ENCODE data around the gene BLVRB.

DNA sequence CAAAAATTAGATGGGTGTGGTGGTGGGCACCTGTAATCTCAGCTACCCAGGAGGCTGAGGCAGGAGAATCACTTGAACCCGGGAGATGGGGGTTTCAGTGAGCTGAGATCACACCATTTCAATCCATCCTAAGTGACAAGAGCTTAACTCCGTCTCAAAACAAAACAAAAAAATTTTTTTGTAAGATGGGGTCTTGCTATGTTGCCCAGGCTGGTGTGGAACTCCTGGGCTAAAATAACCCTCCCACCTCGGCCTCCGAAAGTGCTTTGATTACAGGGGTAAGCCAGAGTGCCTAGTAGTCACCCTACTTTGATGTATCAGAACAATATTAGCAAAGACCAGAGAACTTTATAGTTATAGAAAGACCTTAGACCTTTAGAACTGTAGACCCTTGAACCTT is 9.2 kb upstream of the BLVRB start:
- TF ChIP-seq, protein P1, sequence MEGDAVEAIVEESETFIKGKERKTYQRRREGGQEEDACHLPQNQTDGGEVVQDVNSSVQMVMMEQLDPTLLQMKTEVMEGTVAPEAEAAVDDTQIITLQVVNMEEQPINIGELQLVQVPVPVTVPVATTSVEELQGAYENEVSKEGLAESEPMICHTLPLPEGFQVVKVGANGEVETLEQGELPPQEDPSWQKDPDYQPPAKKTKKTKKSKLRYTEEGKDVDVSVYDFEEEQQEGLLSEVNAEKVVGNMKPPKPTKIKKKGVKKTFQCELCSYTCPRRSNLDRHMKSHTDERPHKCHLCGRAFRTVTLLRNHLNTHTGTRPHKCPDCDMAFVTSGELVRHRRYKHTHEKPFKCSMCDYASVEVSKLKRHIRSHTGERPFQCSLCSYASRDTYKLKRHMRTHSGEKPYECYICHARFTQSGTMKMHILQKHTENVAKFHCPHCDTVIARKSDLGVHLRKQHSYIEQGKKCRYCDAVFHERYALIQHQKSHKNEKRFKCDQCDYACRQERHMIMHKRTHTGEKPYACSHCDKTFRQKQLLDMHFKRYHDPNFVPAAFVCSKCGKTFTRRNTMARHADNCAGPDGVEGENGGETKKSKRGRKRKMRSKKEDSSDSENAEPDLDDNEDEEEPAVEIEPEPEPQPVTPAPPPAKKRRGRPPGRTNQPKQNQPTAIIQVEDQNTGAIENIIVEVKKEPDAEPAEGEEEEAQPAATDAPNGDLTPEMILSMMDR (IDR thresholded peaks at IDR 0.05): no peak
- TF ChIP-seq EP300 (IDR thresholded peaks at IDR 0.05): no peak
- no peak for TF ChIP-seq POLR2A (IDR thresholded peaks at IDR 0.05; ENCODE audit: low read depth)

All from esophagus muscularis mucosa (tissue), 4 donors.